ENCODE data around the gene KCNK4.
A peak's percentile ranks its signal among the peaks of the same experiment; 100 is the strongest.

The KCNK4 gene

GRCh38 chr11:64305075-64305690 is 14.1 kb downstream of the KCNK4 start, which contains the start of gene ESRRA:
Gene ESRRA, plus strand, starts transcription at chr11:64305524. Its CDS starts 1,656 bp downstream, at chr11:64307180.
- Histone ChIP-seq H3K79me1 (ENCODE audit: low read length) (peaks cover 15% of the 10 kb centered on the region), H3K4me2 (ENCODE audit: low read length) (peak within 1 kb of the TSS; percentile 90), H3K23ac (ENCODE audit: low read length) (no peak within 1 kb of the TSS), H2AK5ac (ENCODE audit: low read length) (peak within 1 kb of the TSS; percentile 92), H3K36me3 (ENCODE audit: control insufficient read depth in 1 of 2, insufficient read depth in 2 of 2, low read length in 2 of 2) (peaks cover 2 to 6% of the 10 kb centered on the region in 2 experiments), H3K9ac (ENCODE audit: low read length) (peak within 1 kb of the TSS; percentile 84), H3K9me3 (ENCODE audit: insufficient read depth, low read depth, low read length) (peaks cover 2% of the 10 kb centered on the region), H2AFZ (ENCODE audit: insufficient read depth, low read length, poor library complexity) (peak within 1 kb of the TSS; percentile 85), H2BK5ac (ENCODE audit: low read depth, low read length, poor library complexity) (peak within 1 kb of the TSS; percentile 97), H2BK120ac (ENCODE audit: insufficient read depth, low read length, poor library complexity) (peak within 1 kb of the TSS; percentile 73), H3K4me1 (ENCODE audit: control insufficient read depth in 1 of 2, insufficient read depth in 2 of 2, low read length in 2 of 2) (peaks cover 13 to 17% of the 10 kb centered on the region in 2 experiments), H3K27ac (ENCODE audit: low read depth, low read length) (peak within 1 kb of the TSS; percentile 87), H4K12ac (ENCODE audit: low read depth, low read length) (peak within 1 kb of the TSS; percentile 78), H3K79me2 (ENCODE audit: control insufficient read depth, insufficient read depth, low read length, poor library complexity) (peaks cover 10% of the 10 kb centered on the region), H4K91ac (ENCODE audit: low read depth, low read length) (peak within 1 kb of the TSS; percentile 87), H3K4ac (ENCODE audit: low read depth, low read length) (peak within 1 kb of the TSS; percentile 95), H3K27me3 (ENCODE audit: insufficient read depth, low read length) (peaks cover 4% of the 10 kb centered on the region), H4K8ac (ENCODE audit: low read depth, low read length) (peak within 1 kb of the TSS; percentile 88), H3K18ac (ENCODE audit: low read length) (peak within 1 kb of the TSS; percentile 97), H3K4me3 (ENCODE audit: low read depth, low read length) (peak within 1 kb of the TSS; percentile 72), H2BK12ac (ENCODE audit: low read length) (peak within 1 kb of the TSS; percentile 40), H3K14ac (ENCODE audit: low read length) (peak within 1 kb of the TSS; percentile 98)
- no CpG with 5 or more reads among the region's 81 CpGs for WGBS (ENCODE audit: extremely low coverage, insufficient coverage, insufficient read length)
- DNase-seq, result peak; percentile 99 to 100

DNA sequence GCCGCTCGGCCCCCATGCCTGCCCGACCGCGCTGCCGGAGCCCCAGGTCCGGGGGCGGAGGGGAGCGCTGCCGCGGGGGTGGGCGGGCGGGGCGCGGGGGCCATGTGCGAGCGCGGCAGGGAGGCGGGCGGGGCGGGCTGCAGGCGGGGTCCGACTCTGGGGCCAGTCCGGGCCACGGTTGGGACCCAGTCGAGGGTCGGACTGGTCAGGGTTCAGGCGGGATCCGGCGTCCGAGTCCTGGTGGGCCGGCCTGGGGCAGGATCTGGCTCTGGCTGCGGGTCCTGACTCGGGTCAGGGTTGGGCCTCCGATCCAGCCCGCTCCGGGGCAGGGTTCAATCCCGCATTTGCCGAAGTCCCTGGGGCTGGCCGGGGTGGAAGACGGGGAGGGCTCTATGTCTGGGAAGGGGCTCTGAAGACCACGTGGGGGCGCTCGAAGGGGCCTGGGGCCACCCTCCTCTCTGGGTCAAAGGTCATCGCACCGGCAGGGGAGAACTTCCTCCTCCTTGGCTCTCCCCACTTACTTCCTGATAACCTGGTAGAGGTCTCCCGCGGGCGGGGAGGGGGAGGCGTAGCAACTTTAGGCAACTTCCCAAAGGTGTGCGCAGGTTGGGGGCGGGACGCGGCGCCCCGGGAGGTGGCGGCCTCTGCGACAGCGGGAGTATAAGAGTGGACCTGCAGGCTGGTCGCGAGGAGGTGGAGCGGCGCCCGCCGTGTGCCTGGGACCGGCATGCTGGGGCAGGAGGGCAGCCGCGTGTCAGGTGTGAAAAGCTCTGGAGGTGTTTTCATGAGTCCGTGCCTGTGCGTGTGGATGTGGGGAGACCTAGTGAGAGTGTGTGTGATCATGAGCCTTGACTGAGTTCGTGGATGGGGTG is 14.8 kb downstream of the KCNK4 start:
- peak overlapping the region; percentile 73 for H2BK120ac ChIP-seq (ENCODE audit: insufficient read depth, low read length, poor library complexity)
- H3K4me1 ChIP-seq (ENCODE audit: control insufficient read depth in 1 of 2, insufficient read depth in 2 of 2, low read length in 2 of 2), result peaks cover 12 to 16% of the 10 kb centered on the region in 2 experiments
- peaks cover 15% of the 10 kb centered on the region for H3K79me1 ChIP-seq (ENCODE audit: low read length)
- peak overlapping the region; percentile 78 for H4K12ac ChIP-seq (ENCODE audit: low read depth, low read length)
- peak overlapping the region; percentile 85 for H2AFZ ChIP-seq (ENCODE audit: insufficient read depth, low read length, poor library complexity)
- peaks cover 2 to 8% of the 10 kb centered on the region in 2 experiments for H3K36me3 ChIP-seq (ENCODE audit: control insufficient read depth in 1 of 2, insufficient read depth in 2 of 2, low read length in 2 of 2)
- H3K27ac ChIP-seq (ENCODE audit: low read depth, low read length), result peak overlapping the region; percentile 87
- H3K14ac ChIP-seq (ENCODE audit: low read length), result peak overlapping the region; percentile 98
- peak overlapping the region; percentile 95 for H3K4ac ChIP-seq (ENCODE audit: low read depth, low read length)
- H2BK5ac ChIP-seq (ENCODE audit: low read depth, low read length, poor library complexity), result peak overlapping the region; percentile 97
- peak overlapping the region; percentile 88 for H4K8ac ChIP-seq (ENCODE audit: low read depth, low read length)
- H2AK5ac ChIP-seq (ENCODE audit: low read length), result peak overlapping the region; percentile 92
- H3K4me2 ChIP-seq (ENCODE audit: low read length), result peak overlapping the region; percentile 73
- DNase-seq, result peak; percentile 77 to 79
- peak overlapping the region; percentile 40 for H2BK12ac ChIP-seq (ENCODE audit: low read length)
- peak overlapping the region; percentile 97 for H3K18ac ChIP-seq (ENCODE audit: low read length)
- H3K79me2 ChIP-seq (ENCODE audit: control insufficient read depth, insufficient read depth, low read length, poor library complexity), result peaks cover 10% of the 10 kb centered on the region
- no peak overlapping the region for H3K23ac ChIP-seq (ENCODE audit: low read length)
- peak overlapping the region; percentile 72 for H3K4me3 ChIP-seq (ENCODE audit: low read depth, low read length)
- H4K91ac ChIP-seq (ENCODE audit: low read depth, low read length), result peak overlapping the region; percentile 87
- peaks cover 2% of the 10 kb centered on the region for H3K9me3 ChIP-seq (ENCODE audit: insufficient read depth, low read depth, low read length)
- no CpG with 5 or more reads among the region's 71 CpGs for WGBS (ENCODE audit: extremely low coverage, insufficient coverage, insufficient read length)
- no peaks in the 10 kb centered on the region for H3K27me3 ChIP-seq (ENCODE audit: insufficient read depth, low read length)
- peak overlapping the region; percentile 84 for H3K9ac ChIP-seq (ENCODE audit: low read length)

DNA sequence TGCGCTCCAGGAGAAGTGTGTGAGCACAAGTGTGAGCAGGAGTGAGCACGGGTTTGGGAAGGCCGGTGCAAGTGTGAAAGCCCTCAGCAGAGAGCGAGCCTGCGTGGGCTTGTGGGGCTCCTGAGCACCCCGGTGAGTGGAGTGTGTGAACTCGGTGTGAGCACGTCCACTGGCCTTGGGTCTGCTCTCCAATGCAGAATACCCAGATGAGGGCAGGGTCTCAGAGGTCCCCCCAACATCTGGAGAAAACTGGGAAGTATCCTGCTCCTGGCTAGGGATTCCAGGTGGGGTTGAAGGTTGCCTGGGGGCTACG is 15.4 kb downstream of the KCNK4 start:
- Histone ChIP-seq H2BK120ac (ENCODE audit: insufficient read depth, low read length, poor library complexity) (no peak overlapping the region), H3K18ac (ENCODE audit: low read length) (peak overlapping the region; percentile 70), H3K79me1 (ENCODE audit: low read length) (peaks cover 15% of the 10 kb centered on the region), H3K4ac (ENCODE audit: low read depth, low read length) (peak overlapping the region; percentile 81), H2BK5ac (ENCODE audit: low read depth, low read length, poor library complexity) (no peak overlapping the region), H3K23ac (ENCODE audit: low read length) (no peak overlapping the region), H3K9ac (ENCODE audit: low read length) (peak overlapping the region; percentile 80), H4K8ac (ENCODE audit: low read depth, low read length) (peak overlapping the region; percentile 85), H3K79me2 (ENCODE audit: control insufficient read depth, insufficient read depth, low read length, poor library complexity) (peaks cover 10% of the 10 kb centered on the region), H4K91ac (ENCODE audit: low read depth, low read length) (peak overlapping the region; percentile 45), H3K27ac (ENCODE audit: low read depth, low read length) (peak overlapping the region; percentile 42), H4K12ac (ENCODE audit: low read depth, low read length) (peak overlapping the region; percentile 66), H2AK5ac (ENCODE audit: low read length) (peak overlapping the region; percentile 6), H3K36me3 (ENCODE audit: control insufficient read depth in 1 of 2, insufficient read depth in 2 of 2, low read length in 2 of 2) (peaks cover 2 to 8% of the 10 kb centered on the region in 2 experiments), H3K4me2 (ENCODE audit: low read length) (peak overlapping the region; percentile 73), H2AFZ (ENCODE audit: insufficient read depth, low read length, poor library complexity) (peak overlapping the region; percentile 19), H3K27me3 (ENCODE audit: insufficient read depth, low read length) (no peaks in the 10 kb centered on the region), H3K9me3 (ENCODE audit: insufficient read depth, low read depth, low read length) (peaks cover 2% of the 10 kb centered on the region), H3K4me1 (ENCODE audit: control insufficient read depth in 1 of 2, insufficient read depth in 2 of 2, low read length in 2 of 2) (peaks cover 15 to 18% of the 10 kb centered on the region in 2 experiments), H2BK12ac (ENCODE audit: low read length) (peak overlapping the region; percentile 3), H3K4me3 (ENCODE audit: low read depth, low read length) (peak overlapping the region; percentile 72), H3K14ac (ENCODE audit: low read length) (peak overlapping the region; percentile 82)
- no peak for DNase-seq
- no CpG with 5 or more reads among the region's 9 CpGs for WGBS (ENCODE audit: extremely low coverage, insufficient coverage, insufficient read length)

- Histone ChIP-seq H4K8ac (ENCODE audit: low read depth, low read length) (peak overlapping the region; percentile 85), H2BK5ac (ENCODE audit: low read depth, low read length, poor library complexity) (no peak overlapping the region), H3K79me1 (ENCODE audit: low read length) (peaks cover 15% of the 10 kb centered on the region), H2BK12ac (ENCODE audit: low read length) (no peak overlapping the region), H3K9ac (ENCODE audit: low read length) (peak overlapping the region; percentile 7), H3K14ac (ENCODE audit: low read length) (no peak overlapping the region), H2AFZ (ENCODE audit: insufficient read depth, low read length, poor library complexity) (no peak overlapping the region), H3K27ac (ENCODE audit: low read depth, low read length) (no peak overlapping the region), H3K4me1 (ENCODE audit: control insufficient read depth in 1 of 2, insufficient read depth in 2 of 2, low read length in 2 of 2) (peaks cover 15 to 18% of the 10 kb centered on the region in 2 experiments), H4K12ac (ENCODE audit: low read depth, low read length) (peak overlapping the region; percentile 66), H3K27me3 (ENCODE audit: insufficient read depth, low read length) (no peaks in the 10 kb centered on the region), H3K23ac (ENCODE audit: low read length) (peak overlapping the region; percentile 74), H3K9me3 (ENCODE audit: insufficient read depth, low read depth, low read length) (peaks cover 2% of the 10 kb centered on the region), H3K4me2 (ENCODE audit: low read length) (peak overlapping the region; percentile 73), H4K91ac (ENCODE audit: low read depth, low read length) (no peak overlapping the region), H3K4ac (ENCODE audit: low read depth, low read length) (peak overlapping the region; percentile 81), H3K4me3 (ENCODE audit: low read depth, low read length) (peak overlapping the region; percentile 4), H2BK120ac (ENCODE audit: insufficient read depth, low read length, poor library complexity) (no peak overlapping the region), H3K79me2 (ENCODE audit: control insufficient read depth, insufficient read depth, low read length, poor library complexity) (peaks cover 10% of the 10 kb centered on the region), H2AK5ac (ENCODE audit: low read length) (no peak overlapping the region), H3K36me3 (ENCODE audit: control insufficient read depth in 1 of 2, insufficient read depth in 2 of 2, low read length in 2 of 2) (peaks cover 2 to 8% of the 10 kb centered on the region in 2 experiments), H3K18ac (ENCODE audit: low read length) (no peak overlapping the region)
- no CpG with 5 or more reads among the region's 15 CpGs for WGBS (ENCODE audit: extremely low coverage, insufficient coverage, insufficient read length)
- no peak for DNase-seq
Observed at GRCh38 chr11:64306876-64307622, 15.9 kb downstream of the KCNK4 start.
